HepG2 (cell line): ENCODE measurements around the gene PNKD. TPM values are rescaled to one million over a fixed set of nuclear protein-coding genes. Genes with fewer than 3 reads are reported as not detected.

ENCODE experiments used
- BRD4 ChIP-seq: sonication (generic); formaldehyde crosslinking; IDR thresholded peaks from 2 replicates; pipeline ENCODE4 v1.4.0; 2020; ENCODE audit warnings: missing genetic modification reagents
- KAT2B ChIP-seq: fragments of 150-350 bp; IDR thresholded peaks from 2 replicates; pipeline ENCODE4 v1.6.1; 2014; ENCODE audit warnings: low read depth, low read length, borderline replicate concordance
- KLF16 ChIP-seq, 2 experiments: sonication (generic) in 1 of 2; formaldehyde crosslinking in 1 of 2; IDR thresholded peaks; 2 replicates each; pipeline versions ENCODE4 v1.6.1 to v1.8.0; 2016 to 2023; ENCODE audit warnings: missing genetic modification reagents in 2 of 2, missing compliant biosample characterization in 1 of 2
- SOX6 ChIP-seq, 2 experiments: fragments of 450-650 bp in 1 of 2; sonication (generic) in 1 of 2; formaldehyde crosslinking in 1 of 2; IDR thresholded peaks; 2 replicates each; pipeline versions ENCODE4 v1.4.0 to v1.6.1; 2017 to 2020; ENCODE audit warnings: antibody characterized with exemption in 1 of 2, mild to moderate bottlenecking in 1 of 2, missing genetic modification reagents in 1 of 2
- ZFY ChIP-seq: sonication (generic); formaldehyde crosslinking; IDR thresholded peaks from 2 replicates; pipeline ENCODE4 v1.4.0; 2020; ENCODE audit warnings: missing genetic modification reagents
- ZIK1 ChIP-seq: sonication (generic); formaldehyde crosslinking; IDR thresholded peaks from 2 replicates; pipeline ENCODE4 v1.5.0; 2020; ENCODE audit warnings: mild to moderate bottlenecking, low read depth, missing genetic modification reagents, borderline replicate concordance
- ZMAT3 ChIP-seq: sonication (generic); formaldehyde crosslinking; conservative IDR thresholded peaks from 2 replicates; pipeline ENCODE4 v1.7.0; 2021; ENCODE audit warnings: missing genetic modification reagents
- ZNF616 ChIP-seq: sonication (generic); formaldehyde crosslinking; IDR thresholded peaks from 2 replicates; pipeline ENCODE4 v1.5.0; 2020; ENCODE audit warnings: low read depth, mild to moderate bottlenecking, missing genetic modification reagents
- ZNF709 ChIP-seq: sonication (generic); formaldehyde crosslinking; IDR thresholded peaks from 2 replicates; pipeline ENCODE4 v1.5.0; 2020; ENCODE audit warnings: mild to moderate bottlenecking, missing genetic modification reagents
- ZSCAN22 ChIP-seq: sonication (generic); formaldehyde crosslinking; IDR thresholded peaks from 2 replicates; pipeline ENCODE4 v1.4.0; 2020; ENCODE audit warnings: mild to moderate bottlenecking, missing genetic modification reagents
- polyA plus RNA-seq, 8 experiments: library from polyadenylated mRNA; depleted of rRNA in 3 of 8; stranded (reverse) in 7 of 8; unstranded in 1 of 8; fragments of >200 nt; fragmentation: Illumina TruSeq in 4 of 8; extraction: Trizol in 4 of 8; gene quantifications; 2 replicates each; pipeline versions ENCODE4 v1.2.1 to v1.2.3, GENCODE V29; 2011 to 2016; ENCODE audit warnings: low read depth in 4 of 8, missing spikeins in 1 of 8, mixed read lengths in 1 of 8; ENCODE audit not compliant: insufficient read depth in 1 of 8
- total RNA-seq, 5 experiments: library from RNA; depleted of rRNA; stranded (reverse); fragments of >200 nt; fragmentation: Illumina TruSeq; extraction: Trizol; gene quantifications; 2 replicates each; pipeline ENCODE4 v1.2.3, GENCODE V29; 2016; ENCODE audit warnings: low read depth in 1 of 5
- TF ChIP-seq, protein P1 (sequence below): sonication (generic); formaldehyde crosslinking; IDR thresholded peaks from 2 replicates; pipeline ENCODE4 v1.4.0; 2020; ENCODE audit warnings: mild to moderate bottlenecking, missing genetic modification reagents, borderline replicate concordance
- TF ChIP-seq, protein P2 (sequence below), 2 experiments: sonication (generic) in 1 of 2; formaldehyde crosslinking in 1 of 2; IDR thresholded peaks; 2 replicates each; pipeline versions ENCODE4 v1.6.1 to v1.9.0; 2014 to 2022; ENCODE audit warnings: antibody characterized with exemption in 1 of 2, borderline replicate concordance in 1 of 2, inconsistent platforms in 1 of 2, low read depth in 1 of 2, missing genetic modification reagents in 1 of 2
- TF ChIP-seq, protein P3 (sequence below): sonication (generic); formaldehyde crosslinking; IDR thresholded peaks from 2 replicates; pipeline ENCODE4 v1.4.0; 2020; ENCODE audit warnings: mild to moderate bottlenecking, missing genetic modification reagents, borderline replicate concordance
- TF ChIP-seq, protein P4 (sequence below): sonication (generic); formaldehyde crosslinking; IDR thresholded peaks from 2 replicates; pipeline ENCODE4 v1.4.0; 2020; ENCODE audit warnings: missing genetic modification reagents

PNKD gene
- total and polyA plus RNA-seq, 2 of the 13 experiments (the other 11 are each of a cell fraction or from before 2014, with no cell fraction given): 55.9 to 80.4 TPM

GRCh38 chr2:218394298-218395089 is 124.2 kb downstream of the PNKD start (continued):
- TF ChIP-seq, protein P1, sequence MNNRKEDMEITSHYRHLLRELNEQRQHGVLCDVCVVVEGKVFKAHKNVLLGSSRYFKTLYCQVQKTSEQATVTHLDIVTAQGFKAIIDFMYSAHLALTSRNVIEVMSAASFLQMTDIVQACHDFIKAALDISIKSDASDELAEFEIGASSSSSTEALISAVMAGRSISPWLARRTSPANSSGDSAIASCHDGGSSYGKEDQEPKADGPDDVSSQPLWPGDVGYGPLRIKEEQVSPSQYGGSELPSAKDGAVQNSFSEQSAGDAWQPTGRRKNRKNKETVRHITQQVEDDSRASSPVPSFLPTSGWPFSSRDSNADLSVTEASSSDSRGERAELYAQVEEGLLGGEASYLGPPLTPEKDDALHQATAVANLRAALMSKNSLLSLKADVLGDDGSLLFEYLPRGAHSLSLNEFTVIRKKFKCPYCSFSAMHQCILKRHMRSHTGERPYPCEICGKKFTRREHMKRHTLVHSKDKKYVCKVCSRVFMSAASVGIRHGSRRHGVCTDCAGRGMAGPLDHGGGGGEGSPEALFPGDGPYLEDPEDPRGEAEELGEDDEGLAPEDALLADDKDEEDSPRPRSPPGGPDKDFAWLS: no peak
- TF ChIP-seq ZNF709 (CRISPR knock-in tag) (no peak), ZIK1 (no peak), ZFY (CRISPR knock-in tag) (no peak), KAT2B (no peak), ZNF616 (CRISPR knock-in tag) (no peak), ZSCAN22 (CRISPR knock-in tag) (no peak), KLF16 (CRISPR knock-in tag; IDR thresholded peaks at IDR 0.05) (no peak), SOX6 (IDR thresholded peaks at IDR 0.05) (no peak), SOX6 (CRISPR knock-in tag; IDR thresholded peaks at IDR 0.05) (no peak), ZMAT3 (no peak), BRD4 (CRISPR knock-in tag) (no peak)
- TF ChIP-seq, protein P2, sequence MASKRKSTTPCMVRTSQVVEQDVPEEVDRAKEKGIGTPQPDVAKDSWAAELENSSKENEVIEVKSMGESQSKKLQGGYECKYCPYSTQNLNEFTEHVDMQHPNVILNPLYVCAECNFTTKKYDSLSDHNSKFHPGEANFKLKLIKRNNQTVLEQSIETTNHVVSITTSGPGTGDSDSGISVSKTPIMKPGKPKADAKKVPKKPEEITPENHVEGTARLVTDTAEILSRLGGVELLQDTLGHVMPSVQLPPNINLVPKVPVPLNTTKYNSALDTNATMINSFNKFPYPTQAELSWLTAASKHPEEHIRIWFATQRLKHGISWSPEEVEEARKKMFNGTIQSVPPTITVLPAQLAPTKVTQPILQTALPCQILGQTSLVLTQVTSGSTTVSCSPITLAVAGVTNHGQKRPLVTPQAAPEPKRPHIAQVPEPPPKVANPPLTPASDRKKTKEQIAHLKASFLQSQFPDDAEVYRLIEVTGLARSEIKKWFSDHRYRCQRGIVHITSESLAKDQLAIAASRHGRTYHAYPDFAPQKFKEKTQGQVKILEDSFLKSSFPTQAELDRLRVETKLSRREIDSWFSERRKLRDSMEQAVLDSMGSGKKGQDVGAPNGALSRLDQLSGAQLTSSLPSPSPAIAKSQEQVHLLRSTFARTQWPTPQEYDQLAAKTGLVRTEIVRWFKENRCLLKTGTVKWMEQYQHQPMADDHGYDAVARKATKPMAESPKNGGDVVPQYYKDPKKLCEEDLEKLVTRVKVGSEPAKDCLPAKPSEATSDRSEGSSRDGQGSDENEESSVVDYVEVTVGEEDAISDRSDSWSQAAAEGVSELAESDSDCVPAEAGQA (IDR thresholded peaks at IDR 0.05; ENCODE audit: low read depth): no peak
- TF ChIP-seq, protein P2 (CRISPR knock-in tag; IDR thresholded peaks at IDR 0.05; ENCODE audit: borderline replicate concordance): no peak
- TF ChIP-seq, protein P3, sequence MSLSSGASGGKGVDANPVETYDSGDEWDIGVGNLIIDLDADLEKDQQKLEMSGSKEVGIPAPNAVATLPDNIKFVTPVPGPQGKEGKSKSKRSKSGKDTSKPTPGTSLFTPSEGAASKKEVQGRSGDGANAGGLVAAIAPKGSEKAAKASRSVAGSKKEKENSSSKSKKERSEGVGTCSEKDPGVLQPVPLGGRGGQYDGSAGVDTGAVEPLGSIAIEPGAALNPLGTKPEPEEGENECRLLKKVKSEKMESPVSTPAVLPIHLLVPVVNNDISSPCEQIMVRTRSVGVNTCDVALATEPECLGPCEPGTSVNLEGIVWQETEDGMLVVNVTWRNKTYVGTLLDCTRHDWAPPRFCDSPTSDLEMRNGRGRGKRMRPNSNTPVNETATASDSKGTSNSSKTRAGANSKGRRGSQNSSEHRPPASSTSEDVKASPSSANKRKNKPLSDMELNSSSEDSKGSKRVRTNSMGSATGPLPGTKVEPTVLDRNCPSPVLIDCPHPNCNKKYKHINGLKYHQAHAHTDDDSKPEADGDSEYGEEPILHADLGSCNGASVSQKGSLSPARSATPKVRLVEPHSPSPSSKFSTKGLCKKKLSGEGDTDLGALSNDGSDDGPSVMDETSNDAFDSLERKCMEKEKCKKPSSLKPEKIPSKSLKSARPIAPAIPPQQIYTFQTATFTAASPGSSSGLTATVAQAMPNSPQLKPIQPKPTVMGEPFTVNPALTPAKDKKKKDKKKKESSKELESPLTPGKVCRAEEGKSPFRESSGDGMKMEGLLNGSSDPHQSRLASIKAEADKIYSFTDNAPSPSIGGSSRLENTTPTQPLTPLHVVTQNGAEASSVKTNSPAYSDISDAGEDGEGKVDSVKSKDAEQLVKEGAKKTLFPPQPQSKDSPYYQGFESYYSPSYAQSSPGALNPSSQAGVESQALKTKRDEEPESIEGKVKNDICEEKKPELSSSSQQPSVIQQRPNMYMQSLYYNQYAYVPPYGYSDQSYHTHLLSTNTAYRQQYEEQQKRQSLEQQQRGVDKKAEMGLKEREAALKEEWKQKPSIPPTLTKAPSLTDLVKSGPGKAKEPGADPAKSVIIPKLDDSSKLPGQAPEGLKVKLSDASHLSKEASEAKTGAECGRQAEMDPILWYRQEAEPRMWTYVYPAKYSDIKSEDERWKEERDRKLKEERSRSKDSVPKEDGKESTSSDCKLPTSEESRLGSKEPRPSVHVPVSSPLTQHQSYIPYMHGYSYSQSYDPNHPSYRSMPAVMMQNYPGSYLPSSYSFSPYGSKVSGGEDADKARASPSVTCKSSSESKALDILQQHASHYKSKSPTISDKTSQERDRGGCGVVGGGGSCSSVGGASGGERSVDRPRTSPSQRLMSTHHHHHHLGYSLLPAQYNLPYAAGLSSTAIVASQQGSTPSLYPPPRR (CRISPR knock-in tag): 0 out of 2 replicates have a peak, but pooled peaks have one; percentile 32
- TF ChIP-seq, protein P4, sequence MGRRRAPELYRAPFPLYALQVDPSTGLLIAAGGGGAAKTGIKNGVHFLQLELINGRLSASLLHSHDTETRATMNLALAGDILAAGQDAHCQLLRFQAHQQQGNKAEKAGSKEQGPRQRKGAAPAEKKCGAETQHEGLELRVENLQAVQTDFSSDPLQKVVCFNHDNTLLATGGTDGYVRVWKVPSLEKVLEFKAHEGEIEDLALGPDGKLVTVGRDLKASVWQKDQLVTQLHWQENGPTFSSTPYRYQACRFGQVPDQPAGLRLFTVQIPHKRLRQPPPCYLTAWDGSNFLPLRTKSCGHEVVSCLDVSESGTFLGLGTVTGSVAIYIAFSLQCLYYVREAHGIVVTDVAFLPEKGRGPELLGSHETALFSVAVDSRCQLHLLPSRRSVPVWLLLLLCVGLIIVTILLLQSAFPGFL (CRISPR knock-in tag): no peak
